Spleen (tissue), 13 donors: ENCODE measurements around the gene GATAD2A. TPM values are rescaled to one million over a fixed set of nuclear protein-coding genes. Genes with fewer than 3 reads are reported as not detected.

Experiments used
- DNase-seq: peaks from one replicate; pipeline ENCODE4 v3.0.0-alpha.2; 2020
- H3K27ac ChIP-seq, 8 donors: fragments of 200-600 bp; sonication (generic) in 7 of 8; 1 replicate in 4 of 8; 2 replicates in 4 of 8; pipeline versions ENCODE4 v1.5.0 to v1.8.0; 2016 to 2021; ENCODE audit warnings: inconsistent platforms in 4 of 8, mild to moderate bottlenecking in 4 of 8, moderate library complexity in 1 of 8
- H3K27me3 ChIP-seq, 7 donors: fragments of 200-600 bp; sonication (generic) in 6 of 7; replicated peaks in 1 of 7; 1 replicate in 4 of 7; 2 replicates in 3 of 7; pipeline versions ENCODE4 v1.5.0 to v1.8.0; 2016 to 2021; ENCODE audit warnings: inconsistent platforms in 3 of 7, mild to moderate bottlenecking in 1 of 7
- H3K36me3 ChIP-seq, 6 donors: fragments of 200-600 bp; sonication (generic) in 5 of 6; 1 replicate in 4 of 6; 2 replicates in 2 of 6; pipeline versions ENCODE4 v1.5.0 to v1.8.0; 2016 to 2021; ENCODE audit warnings: inconsistent platforms in 2 of 6
- H3K4me1 ChIP-seq, 6 donors: fragments of 200-600 bp; sonication (generic) in 5 of 6; 1 replicate in 3 of 6; 2 replicates in 3 of 6; pipeline versions ENCODE4 v1.5.0 to v1.8.0; 2016 to 2021; ENCODE audit warnings: inconsistent platforms in 3 of 6
- H3K4me3 ChIP-seq, 8 donors: fragments of 200-600 bp; sonication (generic) in 7 of 8; 1 replicate in 4 of 8; 2 replicates in 4 of 8; pipeline versions ENCODE4 v1.5.0 to v1.8.0; 2016 to 2021; ENCODE audit warnings: inconsistent platforms in 4 of 8, mild to moderate bottlenecking in 4 of 8, moderate library complexity in 2 of 8
- H3K9me3 ChIP-seq, 8 donors: fragments of 200-600 bp; sonication (generic) in 7 of 8; 1 replicate in 4 of 8; 2 replicates in 4 of 8; pipeline versions ENCODE4 v1.5.0 to v1.8.0; 2016 to 2021; ENCODE audit warnings: inconsistent platforms in 4 of 8
- POLR2A ChIP-seq, 3 donors: fragments of 450-650 bp; IDR thresholded peaks; one replicate each; pipeline ENCODE4 v1.5.1; 2017; ENCODE audit warnings: antibody characterized with exemption in 3 of 3, mild to moderate bottlenecking in 1 of 3
- POLR2AphosphoS5 ChIP-seq, 3 donors: sonication (generic); formaldehyde crosslinking; IDR thresholded peaks; one replicate each; pipeline ENCODE4 v1.5.1; 2017; ENCODE audit warnings: antibody characterized with exemption in 3 of 3
- WGBS, 5 donors: extraction: QIAGEN DNeasy Blood & Tissue Kit in 3 of 5; methylation state at CpG; one replicate each; pipeline versions ENCODE4 v1.1.5 to v1.1.7; 2013 to 2018; 5-methylcytosine and 5-hydroxymethylcytosine counted together
- intact Hi-C: fragments of 100-400 bp; cut with DNase I; formaldehyde crosslinking; loops from one replicate; pipeline ENCODE4 v1.15.0; 2023; ENCODE audit warnings: low total_unique reads
- long read RNA-seq, 2 donors: transcript quantifications; one replicate each; lab custom pipeline, GENCODE V29; 2026
- polyA plus RNA-seq, 3 donors: library from polyadenylated mRNA; stranded (reverse); fragments of 200-250 nt; gene quantifications; one replicate each; pipeline ENCODE4 v1.2.1, GENCODE V29; 2013
- total RNA-seq, 7 donors: library from RNA; depleted of rRNA in 3 of 7; stranded (reverse); fragments of >200 nt in 3 of 7; fragmentation: NEBNext Ultra II Directional in 4 of 7; extraction: Animal tissue kit (Norgen Biotek cat#: 25700) in 4 of 7; gene quantifications; one replicate each; pipeline versions ENCODE4 v1.1.0 to v1.2.1, GENCODE V29; 2016 to 2021
- TF ChIP-seq, protein P1 (sequence below), 11 experiments: fragments of 200-600 bp in 7 of 11; fragments of 450-650 bp in 4 of 11; sonication (generic) in 4 of 11; IDR thresholded peaks in 8 of 11; conservative IDR thresholded peaks in 3 of 11; 1 replicate in 7 of 11; 2 replicates in 4 of 11; pipeline versions ENCODE4 v1.4.0 to v1.8.0; 2016 to 2021; ENCODE audit warnings: antibody characterized with exemption in 11 of 11, inconsistent platforms in 4 of 11, mild to moderate bottlenecking in 1 of 11
- donor health status: healthy with polysubstance abuse.
- donor health status: DM: no; HTN: no; CAD: no; lungs with moderate emphysema.
- donor health status: DM: no; HTN: no; CAD: no.
- donor health status: Bipolar disorder and iron deficiency.
- donor health status: healthy.
- donor health status: DM: no; HTN: no; CAD: no.
- donor health status: DM: yes; HTN: yes; CAD: no.

The GATAD2A gene
- total RNA-seq, result 100 to 1,000 TPM in 3 of 7 donors, 10 to 100 TPM in 4; 54.0 to 122 (median 94.2) TPM
- polyA plus RNA-seq, result 10 to 100 TPM; 11.6 to 25.5 (median 12.6) TPM
- long read RNA-seq, donor 1, result 0 reads
- long read RNA-seq, donor 2, partial matches to known transcripts, result 0 of 1 reads
- long read RNA-seq, donor 2, other reads (novel, unspliced or antisense), result 0 of 1 reads

DNA sequence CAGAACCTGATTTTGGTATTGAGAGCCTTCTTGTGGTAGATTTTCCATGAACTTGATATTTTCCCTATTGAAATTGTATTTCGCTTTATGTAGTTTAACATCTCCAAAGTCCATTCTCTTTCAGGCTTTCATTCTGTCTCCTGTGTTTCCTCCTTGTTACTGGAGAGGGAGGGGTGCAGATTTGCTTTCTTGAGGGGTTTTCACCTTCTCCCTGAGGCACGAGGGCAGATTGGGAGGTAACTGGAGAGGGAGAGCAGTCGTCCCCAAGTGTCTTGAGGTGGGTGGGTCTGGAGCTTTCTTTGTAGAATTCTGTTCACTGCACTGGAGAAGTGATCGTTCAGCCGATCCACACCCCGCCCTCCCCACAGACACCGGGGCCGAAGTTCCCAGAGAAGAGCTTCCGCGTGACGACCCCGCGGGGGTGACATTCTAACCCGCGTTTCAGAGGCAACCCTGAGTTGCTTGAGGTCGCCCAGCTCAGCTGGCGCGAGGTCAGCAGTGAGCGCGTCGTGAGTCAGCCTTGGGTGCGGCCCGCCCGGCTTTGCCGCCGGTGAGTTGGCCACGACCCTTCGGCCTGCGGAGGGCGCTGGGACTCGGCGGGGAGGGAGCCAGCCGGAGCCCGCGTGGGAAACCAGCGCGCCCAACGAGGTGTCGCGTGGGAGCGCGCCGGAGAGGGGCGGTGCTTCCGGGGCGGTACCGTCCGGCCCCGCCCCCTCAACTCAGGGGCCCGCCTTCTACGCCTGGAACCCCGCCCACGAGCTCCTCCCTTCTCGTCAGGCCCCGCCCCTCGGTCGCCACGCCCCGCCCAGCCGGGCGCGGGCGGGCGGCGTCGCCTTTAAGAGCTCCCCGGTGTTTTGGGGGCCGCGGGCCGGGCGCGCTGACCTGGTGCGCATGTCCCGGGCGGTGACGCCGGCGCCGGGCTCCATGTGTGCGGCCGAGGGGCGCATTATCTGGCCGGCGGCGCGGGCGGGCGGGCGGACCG, at the start of gene GATAD2A:
Gene GATAD2A, plus strand, starts transcription at position 797 of the 982 bp plus-strand sequence. CDS start 59,671 bp downstream, outside the sequence.
- H3K27ac ChIP-seq, result peak within 1 kb of the TSS; percentile 83 to 95 (median 92)
- intact Hi-C loops, result loop anchor here (10.0 kb wide), 1 partner anchor 80 kb away; no protein-coding TSS in a partner anchor
- peak within 1 kb of the TSS; percentile 83 to 98 (median 88) for H3K4me3 ChIP-seq
- H3K4me1 ChIP-seq, result peaks cover 41 to 88% (median 65%) of the 10 kb centered on the region in 6 donors
- TF ChIP-seq POLR2A (IDR thresholded peaks at IDR 0.05) (no peak), POLR2AphosphoS5 (IDR thresholded peaks at IDR 0.05) (peak; percentile 81 to 92 (median 86))
- TF ChIP-seq, protein P1, sequence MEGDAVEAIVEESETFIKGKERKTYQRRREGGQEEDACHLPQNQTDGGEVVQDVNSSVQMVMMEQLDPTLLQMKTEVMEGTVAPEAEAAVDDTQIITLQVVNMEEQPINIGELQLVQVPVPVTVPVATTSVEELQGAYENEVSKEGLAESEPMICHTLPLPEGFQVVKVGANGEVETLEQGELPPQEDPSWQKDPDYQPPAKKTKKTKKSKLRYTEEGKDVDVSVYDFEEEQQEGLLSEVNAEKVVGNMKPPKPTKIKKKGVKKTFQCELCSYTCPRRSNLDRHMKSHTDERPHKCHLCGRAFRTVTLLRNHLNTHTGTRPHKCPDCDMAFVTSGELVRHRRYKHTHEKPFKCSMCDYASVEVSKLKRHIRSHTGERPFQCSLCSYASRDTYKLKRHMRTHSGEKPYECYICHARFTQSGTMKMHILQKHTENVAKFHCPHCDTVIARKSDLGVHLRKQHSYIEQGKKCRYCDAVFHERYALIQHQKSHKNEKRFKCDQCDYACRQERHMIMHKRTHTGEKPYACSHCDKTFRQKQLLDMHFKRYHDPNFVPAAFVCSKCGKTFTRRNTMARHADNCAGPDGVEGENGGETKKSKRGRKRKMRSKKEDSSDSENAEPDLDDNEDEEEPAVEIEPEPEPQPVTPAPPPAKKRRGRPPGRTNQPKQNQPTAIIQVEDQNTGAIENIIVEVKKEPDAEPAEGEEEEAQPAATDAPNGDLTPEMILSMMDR (IDR thresholded peaks at IDR 0.05 in 8 of 11, conservative IDR thresholded peaks at IDR 0.05 in 3 of 11), result peak in 10 of 11 experiments; percentile 21 to 67 (median 52)
- WGBS, 5 donors, result 1 to 10% (median 2%) methylated on average over 9 to 90 of the region's 90 CpGs
- no peaks in the 10 kb centered on the region for H3K27me3 ChIP-seq
- H3K36me3 ChIP-seq, result no peaks in the 10 kb centered on the region
- DNase-seq, result peak; percentile 98
- no peaks in the 10 kb centered on the region for H3K9me3 ChIP-seq

DNA sequence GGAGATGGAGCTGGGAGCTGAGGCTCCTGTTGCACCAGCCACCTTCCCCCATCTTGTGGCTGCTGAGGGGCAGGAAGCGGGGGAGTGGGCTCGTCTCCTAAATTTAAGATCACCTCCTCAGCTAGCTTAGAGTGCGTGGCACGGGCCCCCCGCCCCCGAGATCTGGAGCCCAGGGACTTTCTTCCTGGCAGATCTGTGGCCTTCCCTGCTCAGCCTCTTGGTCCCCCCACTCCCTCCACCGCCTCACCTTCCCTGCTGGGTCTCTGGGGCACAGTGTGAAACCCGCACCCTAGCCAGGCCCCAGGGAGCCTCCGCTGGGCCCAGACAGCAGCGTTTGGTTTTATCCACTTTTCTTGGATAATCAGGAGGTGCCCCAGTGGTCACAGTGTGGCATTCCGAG, 49.0 kb upstream of the GATAD2A start:
- Histone ChIP-seq H3K4me1 (peaks cover 0 to 10% (median 8%) of the 10 kb centered on the region in 6 donors), H3K27me3 (no peaks in the 10 kb centered on the region), H3K36me3 (peaks cover 0 to 81% (median 65%) of the 10 kb centered on the region in 6 donors), H3K4me3 (no peak overlapping the region), H3K27ac (no peak overlapping the region), H3K9me3 (no peaks in the 10 kb centered on the region)
- intact Hi-C loops, result no loop called here
- no peak for DNase-seq
- TF ChIP-seq POLR2A (IDR thresholded peaks at IDR 0.05) (no peak), POLR2AphosphoS5 (IDR thresholded peaks at IDR 0.05) (no peak)
- TF ChIP-seq, protein P1 (IDR thresholded peaks at IDR 0.05 in 8 of 11, conservative IDR thresholded peaks at IDR 0.05 in 3 of 11), result no peak
- 92 to 97% (median 94%) methylated on average over 6 to 11 of the region's 11 CpGs for WGBS, 5 donors

GRCh38 chr19:19356901-19357566, 48.4 kb upstream of the GATAD2A start:
- intact Hi-C loops, result no loop called here
- Histone ChIP-seq H3K27me3 (no peaks in the 10 kb centered on the region), H3K36me3 (peaks cover 0 to 76% (median 60%) of the 10 kb centered on the region in 6 donors), H3K9me3 (no peaks in the 10 kb centered on the region), H3K4me3 (no peak overlapping the region), H3K27ac (no peak overlapping the region), H3K4me1 (peaks cover 0 to 16% (median 9%) of the 10 kb centered on the region in 6 donors)
- TF ChIP-seq, protein P1 (IDR thresholded peaks at IDR 0.05 in 8 of 11, conservative IDR thresholded peaks at IDR 0.05 in 3 of 11), result no peak
- no peak for TF ChIP-seq POLR2A (IDR thresholded peaks at IDR 0.05)
- peak; percentile 16 to 36 (median 19) for TF ChIP-seq POLR2AphosphoS5 (IDR thresholded peaks at IDR 0.05)
- DNase-seq, result no peak
- 90 to 97% (median 94%) methylated on average over 9 to 13 of the region's 13 CpGs for WGBS, 5 donors
